HG02798 (cell line): ENCODE measurements around the gene LIMS4.
"Not testable (repeated sequence)": the region's sequence is repeated elsewhere in the genome, so short reads cannot be mapped to it uniquely, and the experiment has no call there.

Source experiments
- ATAC-seq: cut with Tn5 transposase; IDR thresholded peaks from one replicate; pipeline ENCODE4 v1.9.1; 2021; ENCODE audit warnings: mild to moderate bottlenecking; ENCODE audit not compliant: unreplicated experiment, poor library complexity

The LIMS4 gene

DNA sequence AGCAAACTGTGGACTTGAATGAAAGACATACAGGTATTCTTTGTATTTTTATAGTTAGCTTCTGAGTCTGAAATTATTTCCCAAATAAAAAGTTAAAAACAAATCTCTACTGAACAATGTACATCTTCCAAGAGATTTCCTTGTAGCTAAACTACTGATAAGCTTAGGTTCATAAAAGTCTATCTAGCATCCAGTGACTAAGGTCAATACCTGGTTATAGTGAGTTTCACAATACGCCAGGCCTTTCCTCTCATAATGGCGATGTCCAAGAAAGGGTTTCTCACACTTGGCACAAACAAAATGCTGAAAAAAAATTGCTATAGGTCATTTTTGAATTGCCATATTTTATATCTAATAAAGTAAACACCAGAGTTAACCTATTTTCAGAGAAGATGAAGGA, 21.7 kb downstream of the LIMS4 start:
- ATAC-seq = not testable (repeated sequence)

DNA sequence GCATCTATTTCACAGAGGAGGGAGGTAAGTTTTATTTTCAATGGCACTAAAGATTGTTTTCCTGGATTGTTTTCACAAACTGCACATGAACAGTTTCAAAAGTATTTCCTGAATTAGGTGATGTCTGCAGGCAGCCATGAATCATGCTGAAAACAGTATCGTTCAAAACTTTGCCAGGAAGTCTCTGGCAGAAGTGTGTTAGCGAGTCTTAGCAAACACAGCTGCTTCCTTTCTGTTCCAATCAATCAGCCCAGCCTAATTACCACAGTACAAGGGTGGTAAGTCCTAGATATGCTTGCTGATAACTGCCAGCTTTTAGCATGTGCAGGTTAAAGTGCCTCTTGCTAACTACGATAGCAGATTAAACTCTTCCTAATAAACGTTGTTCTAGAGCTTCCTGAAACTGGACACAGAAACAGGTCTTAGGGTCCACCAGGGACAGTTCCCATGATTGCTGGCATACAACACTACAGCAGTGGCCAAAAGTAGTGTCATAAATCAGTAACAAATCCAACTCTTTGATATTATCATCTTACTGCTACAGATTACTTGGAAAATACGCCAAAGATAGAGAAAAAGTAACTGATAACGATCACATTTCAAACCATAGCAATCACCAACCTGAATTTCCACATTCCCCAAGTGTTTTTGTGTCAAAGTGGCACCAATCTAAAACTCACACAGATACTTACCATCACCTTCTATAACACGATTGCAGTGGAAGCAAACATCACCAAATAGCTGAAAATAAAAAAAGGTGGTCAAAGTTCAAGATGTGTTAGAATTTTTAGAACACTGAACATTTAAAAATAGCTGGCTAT, 23.3 kb downstream of the LIMS4 start:
- ATAC-seq = not testable (repeated sequence)

DNA sequence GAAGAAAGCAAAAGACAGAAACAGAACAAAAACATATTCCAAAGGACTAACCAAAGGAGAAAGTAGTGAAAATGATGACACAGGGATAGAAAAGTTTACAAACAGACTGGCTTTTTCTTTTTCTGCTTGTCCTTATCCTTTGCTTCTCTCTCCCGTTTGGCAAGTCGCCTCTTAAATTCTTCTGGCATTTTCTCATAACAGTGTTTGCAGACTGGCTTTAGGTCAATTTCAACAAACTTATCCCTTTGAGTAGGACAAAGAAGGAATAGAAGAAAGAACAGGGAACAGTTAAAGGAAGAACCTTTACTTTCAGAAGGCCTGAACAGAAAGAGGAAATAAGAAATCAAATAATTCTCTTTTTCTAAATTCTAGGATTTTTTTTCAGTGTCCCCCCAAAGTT, 26.0 kb downstream of the LIMS4 start:
- ATAC-seq = not testable (repeated sequence)

DNA sequence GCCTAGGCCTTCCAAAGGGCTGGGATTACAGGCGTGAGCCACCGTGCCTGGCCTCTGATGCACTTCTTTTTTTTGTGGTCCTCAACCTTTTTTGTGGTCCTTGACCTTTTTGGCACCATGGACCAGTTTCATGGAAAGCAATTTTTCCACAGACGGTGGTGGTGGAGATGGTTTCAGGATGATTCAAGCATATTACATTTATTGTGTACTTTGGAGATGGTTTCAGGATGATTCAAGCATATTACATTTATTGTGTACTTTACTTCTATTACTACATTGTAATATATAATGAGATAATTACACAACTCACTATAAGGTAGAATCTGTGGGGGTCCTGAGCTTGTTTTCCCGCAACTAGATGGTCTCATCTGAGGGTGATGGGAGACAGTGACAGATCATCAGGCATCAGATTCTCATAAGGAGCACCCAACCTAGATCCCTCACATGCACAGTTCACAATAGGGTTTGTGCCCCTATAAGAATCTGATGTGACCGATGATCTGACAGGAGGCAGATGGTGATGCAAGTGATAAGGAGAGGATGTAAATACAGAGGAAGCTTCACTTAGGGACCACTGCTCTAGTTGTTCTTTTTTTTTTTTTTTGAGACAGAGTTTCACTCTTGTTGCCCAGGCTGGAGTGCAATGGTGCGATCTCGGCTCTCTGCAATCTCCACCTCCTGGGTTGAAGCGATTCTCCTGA, 29.2 kb downstream of the LIMS4 start:
- not testable (repeated sequence) for ATAC-seq

DNA sequence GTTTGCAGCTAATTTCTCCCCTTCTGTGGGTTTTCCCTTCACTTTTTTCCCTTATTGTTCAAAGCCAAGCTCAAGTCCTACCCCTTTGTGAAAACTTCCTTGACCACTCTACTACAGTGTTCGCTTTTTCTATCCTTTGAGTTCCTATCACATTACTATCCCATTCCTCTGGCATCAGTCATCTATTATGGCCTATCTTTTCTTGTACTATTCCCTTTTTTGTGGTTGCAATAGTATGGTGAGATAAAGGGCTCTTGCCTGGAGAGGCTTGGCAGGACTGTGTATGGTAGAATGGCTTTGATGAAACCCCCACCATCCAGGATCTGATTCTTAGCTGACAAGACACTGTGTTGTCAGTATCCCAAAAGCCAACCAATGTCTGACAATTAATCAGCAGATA, 30.7 kb downstream of the LIMS4 start:
- ATAC-seq = not testable (repeated sequence)

DNA sequence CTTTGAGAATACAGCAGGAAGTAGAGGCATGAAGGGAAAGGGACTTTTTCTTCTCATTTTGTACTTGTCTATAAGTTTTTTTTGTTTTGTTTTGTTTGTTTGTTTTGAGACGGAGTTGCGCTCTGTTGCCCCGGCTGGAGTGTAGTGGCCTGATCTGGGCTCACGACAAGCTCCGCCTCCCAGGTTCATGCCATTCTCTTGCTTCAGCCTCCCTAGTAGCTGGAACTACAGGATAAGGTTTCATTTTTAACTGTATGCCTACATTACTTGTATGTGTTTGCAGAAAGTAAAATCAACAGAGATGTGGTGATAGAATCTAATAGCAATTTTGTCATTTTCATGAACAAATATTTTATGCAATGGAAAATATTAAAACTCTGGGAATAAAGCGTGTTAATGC, 38.1 kb downstream of the LIMS4 start:
- not testable (repeated sequence) for ATAC-seq

DNA sequence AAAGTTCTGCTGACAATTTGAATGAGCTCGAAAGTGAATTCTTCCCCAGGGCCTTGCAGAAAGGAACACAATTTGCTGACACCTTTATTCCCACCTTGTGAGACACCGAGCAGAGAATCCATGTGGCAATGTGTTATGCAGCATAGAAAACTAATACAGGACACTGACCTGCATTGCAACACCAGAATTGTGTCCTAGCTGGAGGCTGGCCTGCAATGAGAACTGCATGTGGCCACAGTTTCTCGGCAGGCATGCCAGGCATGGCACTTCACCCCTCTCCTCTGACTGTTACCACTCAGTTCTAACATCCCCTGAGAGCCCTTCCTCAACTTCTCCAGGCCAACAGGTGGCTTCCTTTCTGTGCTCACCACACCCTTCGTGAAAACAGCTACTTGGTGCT, 46.9 kb downstream of the LIMS4 start:
- not testable (repeated sequence) for ATAC-seq

DNA sequence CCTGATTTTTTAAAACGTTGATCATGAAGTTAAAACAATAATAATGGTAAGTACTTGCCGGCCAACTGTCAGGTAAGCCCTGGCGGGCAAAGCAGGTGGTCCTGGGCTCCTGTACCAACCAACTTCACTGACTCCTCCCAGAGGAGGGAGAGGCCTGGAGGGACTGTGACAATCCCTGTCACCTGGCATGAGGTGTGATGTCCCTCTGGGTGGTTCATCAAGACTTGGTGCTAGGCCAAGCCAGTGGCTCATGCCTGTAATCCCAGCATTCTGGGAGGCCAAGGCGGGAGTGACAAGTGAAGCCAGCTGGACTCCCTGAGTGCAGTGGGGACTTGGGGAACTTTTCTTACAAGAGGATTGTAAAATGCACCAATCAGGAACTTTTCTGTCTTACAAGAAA, 48.2 kb downstream of the LIMS4 start:
- ATAC-seq = not testable (repeated sequence)

DNA sequence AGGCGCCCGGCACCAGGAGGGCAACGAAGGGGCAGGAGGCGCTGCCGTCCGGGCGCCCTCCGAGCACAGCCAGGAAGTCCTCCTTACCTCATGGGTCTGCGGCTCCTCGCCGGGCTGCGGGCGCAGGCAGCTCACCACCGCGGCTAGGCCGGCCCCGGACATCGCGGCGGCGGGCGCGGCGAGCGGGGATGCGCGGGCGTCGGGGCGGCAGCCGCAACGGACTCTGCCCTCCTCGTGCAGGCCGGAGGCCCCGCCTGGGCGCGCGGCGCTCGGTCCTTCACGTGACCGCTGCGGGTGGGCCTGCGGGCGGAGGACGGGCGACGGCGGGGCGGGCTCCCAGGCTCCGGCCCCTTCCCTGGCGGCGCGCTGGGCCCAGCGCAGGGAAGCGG, 49.0 kb downstream of the LIMS4 start:
- not testable (repeated sequence) for ATAC-seq

DNA sequence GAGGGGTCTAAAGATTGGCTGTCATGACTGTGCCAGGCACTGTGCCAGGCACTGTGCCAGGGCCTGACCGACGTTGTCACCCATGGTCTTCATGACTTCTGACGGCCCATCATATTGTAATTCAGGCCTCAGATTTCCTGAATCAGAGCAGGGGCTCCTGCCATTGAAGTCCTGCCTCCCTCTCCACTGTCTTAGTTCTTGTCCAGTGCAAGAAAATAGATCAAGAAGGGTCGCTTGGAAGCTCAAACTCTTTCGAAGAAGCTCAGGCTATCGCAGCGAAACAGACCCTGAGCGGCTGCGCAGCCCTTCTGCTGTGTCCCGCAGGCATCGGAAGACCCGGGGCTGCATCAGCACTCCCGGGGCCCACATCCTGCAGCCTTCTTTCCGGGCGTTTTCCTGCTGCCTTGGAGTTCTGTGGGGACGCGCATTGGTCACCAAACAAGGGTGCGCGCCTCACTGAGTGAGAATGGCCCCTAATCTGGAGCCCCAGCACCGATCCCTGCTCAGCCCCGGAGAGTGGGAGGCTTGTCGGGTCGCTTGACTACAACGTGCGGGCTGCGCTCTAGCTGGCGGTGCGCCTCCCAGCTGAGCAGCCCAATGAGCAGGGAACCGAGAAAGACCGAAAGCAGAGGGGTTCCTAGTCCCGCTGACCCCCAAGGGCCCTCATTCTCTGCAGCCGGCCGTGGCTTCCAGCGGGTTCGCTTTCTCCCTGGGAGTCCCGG, 49.6 kb downstream of the LIMS4 start:
- ATAC-seq = not testable (repeated sequence)

DNA sequence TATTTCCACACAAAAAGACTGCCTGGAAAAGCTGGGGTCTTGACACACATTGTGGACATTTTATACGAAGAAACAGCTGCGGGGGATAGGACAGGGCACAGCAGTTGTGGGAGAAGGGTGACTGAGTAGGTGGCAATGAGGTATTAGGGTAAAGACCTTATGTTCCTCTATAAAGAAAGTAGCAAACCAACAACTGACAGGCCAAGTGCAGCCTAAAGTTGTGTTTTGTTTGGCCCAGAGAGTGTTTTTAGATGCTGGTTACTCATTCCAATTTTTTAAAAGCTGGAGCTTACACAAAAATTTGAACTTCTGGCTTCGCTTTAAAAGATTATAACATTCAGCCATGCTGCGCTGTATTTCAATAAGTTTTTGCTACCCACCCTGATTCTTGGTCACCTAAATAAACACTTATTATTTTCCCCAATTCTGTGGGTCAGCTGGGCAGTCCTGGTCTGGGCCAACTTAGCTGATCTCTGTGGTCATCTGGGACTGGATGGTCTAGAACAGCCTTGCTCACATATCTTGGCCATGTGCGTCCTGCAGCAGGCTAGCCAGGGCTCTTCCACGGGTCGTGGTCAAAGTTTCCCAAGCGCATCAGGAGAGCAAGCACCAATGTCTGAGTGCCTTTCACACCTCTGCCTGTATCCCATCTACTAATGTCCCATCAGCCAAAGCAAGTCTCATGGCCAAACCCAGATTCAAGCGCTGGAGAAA, 51.8 kb downstream of the LIMS4 start:
- not testable (repeated sequence) for ATAC-seq

DNA sequence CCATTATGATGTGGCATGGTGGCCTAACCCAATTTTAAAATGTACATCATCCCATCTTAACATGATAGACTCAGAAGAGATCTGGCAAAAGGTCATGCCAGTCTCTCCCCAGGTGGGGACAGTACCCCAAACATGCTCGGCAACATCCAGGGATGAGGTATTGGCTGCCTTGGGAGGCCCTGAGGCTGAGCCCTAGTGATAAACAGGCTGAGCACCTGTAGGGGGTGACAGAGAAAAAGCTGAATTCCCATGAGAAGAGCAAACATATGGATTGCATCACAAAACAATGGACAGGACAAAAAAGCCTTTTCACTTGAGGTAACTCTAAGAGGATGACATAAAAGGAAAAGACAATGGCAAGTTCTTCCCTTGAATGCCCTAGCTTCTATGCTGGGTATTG, 65.5 kb downstream of the LIMS4 start:
- ATAC-seq = not testable (repeated sequence)

DNA sequence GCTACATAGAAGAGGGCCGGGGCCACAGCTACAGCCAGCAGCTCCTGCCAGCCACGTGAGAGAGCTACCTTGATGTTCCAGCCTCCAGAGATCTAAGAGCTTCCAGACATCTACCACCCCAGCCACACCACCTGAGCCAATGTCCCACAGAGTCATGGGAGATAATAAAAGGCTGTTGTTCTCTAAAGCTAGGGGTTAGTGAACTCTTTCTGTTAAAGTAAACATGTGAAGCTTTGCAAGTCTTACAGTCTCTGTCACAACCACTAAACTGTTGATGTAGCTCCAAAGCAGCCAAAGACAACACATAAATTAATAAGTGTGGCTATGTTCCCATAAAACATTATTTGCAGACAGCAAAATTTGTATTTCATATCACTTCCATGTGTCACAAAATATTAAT, 67.6 kb downstream of the LIMS4 start:
- ATAC-seq = not testable (repeated sequence)

DNA sequence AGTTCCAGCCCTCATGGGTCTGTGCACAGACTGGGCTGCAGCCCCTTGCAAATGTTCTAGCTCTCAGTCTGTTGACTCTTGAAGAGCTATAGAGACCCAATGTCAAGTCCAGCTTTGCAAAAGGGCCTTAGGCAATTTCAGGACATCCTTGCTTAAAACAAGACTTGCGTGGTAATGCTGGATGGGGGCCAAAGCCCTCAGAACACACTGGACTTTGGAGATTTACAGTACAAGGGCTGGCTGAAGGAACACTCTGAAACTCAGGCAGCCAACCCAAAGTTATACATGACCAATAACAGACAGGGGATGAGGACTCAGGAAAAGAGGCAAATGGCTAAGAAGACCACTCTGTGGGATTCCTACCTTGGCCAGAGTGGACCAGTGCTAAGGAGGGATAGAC, 68.4 kb downstream of the LIMS4 start:
- not testable (repeated sequence) for ATAC-seq

DNA sequence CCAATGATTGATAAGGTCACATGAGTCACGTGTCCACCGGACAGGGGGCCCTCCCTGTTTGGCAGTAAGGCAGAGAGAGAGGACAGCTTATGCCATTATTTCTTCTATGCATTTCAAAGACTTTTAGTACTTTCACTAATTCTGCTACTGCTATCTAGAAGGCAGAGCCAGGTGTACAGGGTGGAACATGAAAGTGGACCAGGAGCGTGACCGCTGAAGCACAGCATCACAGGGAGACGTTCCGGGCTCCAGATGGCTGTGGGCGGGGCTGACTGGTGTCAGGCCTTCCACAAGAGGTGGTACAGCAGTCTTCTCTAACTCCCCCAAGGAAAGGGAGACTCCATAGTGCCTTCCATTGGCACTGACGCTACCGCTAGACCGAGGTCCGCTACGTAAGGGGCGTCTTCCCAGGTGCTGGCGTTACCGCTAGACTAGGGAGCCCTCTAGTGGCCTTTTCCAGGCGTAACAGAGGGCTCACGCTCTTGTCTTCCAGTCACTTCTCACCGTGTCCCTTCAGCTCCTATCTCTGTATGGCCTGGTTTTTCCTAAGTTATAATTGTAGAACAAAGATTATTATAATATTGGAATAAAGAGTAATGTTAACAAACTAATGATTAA, 71.5 kb downstream of the LIMS4 start:
- ATAC-seq = peak; percentile 79

DNA sequence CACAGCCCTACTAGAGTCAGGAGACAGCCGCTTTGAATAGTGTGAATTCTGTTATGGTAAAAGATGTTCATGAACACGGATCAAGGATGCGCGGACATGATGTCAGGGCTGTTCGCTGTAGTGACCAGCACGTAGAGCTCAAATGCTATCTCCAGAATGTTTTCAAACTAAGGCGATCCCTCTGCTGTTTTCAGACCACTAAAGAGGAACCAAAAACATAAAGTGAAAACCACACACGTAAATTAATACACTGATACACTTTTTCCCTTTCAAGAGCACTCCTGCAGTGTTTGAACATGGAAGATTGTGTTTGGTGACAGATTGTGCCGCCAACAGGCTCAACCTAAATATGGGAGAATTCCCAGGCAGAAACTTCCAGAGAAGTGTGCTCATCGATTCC, 73.2 kb downstream of the LIMS4 start:
- not testable (repeated sequence) for ATAC-seq

DNA sequence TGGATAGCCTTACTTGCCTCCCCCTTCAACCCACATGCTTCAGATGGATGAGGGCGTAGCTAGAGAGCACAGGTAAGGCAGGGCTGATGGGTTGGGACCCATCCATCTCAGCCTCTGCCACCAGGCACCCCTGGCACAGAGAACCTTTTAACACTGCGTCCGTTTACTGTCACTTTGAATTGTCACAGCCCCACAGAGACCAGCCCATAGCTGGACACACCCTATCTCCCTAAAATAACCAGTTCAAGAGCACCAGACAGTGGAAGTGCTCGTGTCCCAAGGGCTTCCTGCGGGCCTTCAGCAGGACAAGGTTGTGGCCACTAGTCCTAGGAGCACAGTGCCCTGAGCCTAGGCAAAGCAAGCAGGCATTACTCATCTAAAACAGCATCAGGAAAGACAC, 76.6 kb downstream of the LIMS4 start:
- not testable (repeated sequence) for ATAC-seq
